ENCODE data around the gene SETBP1.

- TF ChIP-seq, protein P1, sequence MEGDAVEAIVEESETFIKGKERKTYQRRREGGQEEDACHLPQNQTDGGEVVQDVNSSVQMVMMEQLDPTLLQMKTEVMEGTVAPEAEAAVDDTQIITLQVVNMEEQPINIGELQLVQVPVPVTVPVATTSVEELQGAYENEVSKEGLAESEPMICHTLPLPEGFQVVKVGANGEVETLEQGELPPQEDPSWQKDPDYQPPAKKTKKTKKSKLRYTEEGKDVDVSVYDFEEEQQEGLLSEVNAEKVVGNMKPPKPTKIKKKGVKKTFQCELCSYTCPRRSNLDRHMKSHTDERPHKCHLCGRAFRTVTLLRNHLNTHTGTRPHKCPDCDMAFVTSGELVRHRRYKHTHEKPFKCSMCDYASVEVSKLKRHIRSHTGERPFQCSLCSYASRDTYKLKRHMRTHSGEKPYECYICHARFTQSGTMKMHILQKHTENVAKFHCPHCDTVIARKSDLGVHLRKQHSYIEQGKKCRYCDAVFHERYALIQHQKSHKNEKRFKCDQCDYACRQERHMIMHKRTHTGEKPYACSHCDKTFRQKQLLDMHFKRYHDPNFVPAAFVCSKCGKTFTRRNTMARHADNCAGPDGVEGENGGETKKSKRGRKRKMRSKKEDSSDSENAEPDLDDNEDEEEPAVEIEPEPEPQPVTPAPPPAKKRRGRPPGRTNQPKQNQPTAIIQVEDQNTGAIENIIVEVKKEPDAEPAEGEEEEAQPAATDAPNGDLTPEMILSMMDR (IDR thresholded peaks at IDR 0.05): no peak
- TF ChIP-seq POLR2A (IDR thresholded peaks at IDR 0.05): no peak
Observed at GRCh38 chr18:44887227-44887631, 206.5 kb downstream of the SETBP1 start.
